Prostate gland (tissue), 2 donors: ENCODE results near the gene SDC3. TPM values are rescaled to one million over a fixed set of nuclear protein-coding genes. Genes with fewer than 3 reads are reported as not detected.
A peak's percentile ranks its signal among the peaks of the same experiment; 100 is the strongest.

ENCODE experiments used
- DNase-seq: peaks from one replicate; pipeline ENCODE4 v3.0.0-alpha.2; 2019; ENCODE audit warnings: low spot score
- H3K27ac ChIP-seq, 2 donors: fragments of 200-600 bp; sonication (generic); 2 replicates each; pipeline ENCODE4 v1.5.1; 2017 to 2019
- H3K27me3 ChIP-seq: fragments of 200-600 bp; sonication (generic); replicated peaks from 2 replicates; pipeline ENCODE4 v1.5.1; 2019; ENCODE audit not compliant: insufficient read depth
- H3K36me3 ChIP-seq, 2 donors: fragments of 200-600 bp; sonication (generic); 1 replicate in 1 of 2; 2 replicates in 1 of 2; pipeline versions ENCODE4 v1.5.1 to v1.8.1; 2017 to 2019
- H3K4me1 ChIP-seq: fragments of 200-600 bp; sonication (generic); replicated peaks from 2 replicates; pipeline ENCODE4 v1.5.1; 2019
- H3K4me3 ChIP-seq, 2 donors: fragments of 200-600 bp; sonication (generic); 2 replicates each; pipeline ENCODE4 v1.5.1; 2017 to 2019
- H3K9me3 ChIP-seq: fragments of 200-600 bp; sonication (generic); 2 replicates; pipeline ENCODE4 v1.5.1; 2017
- CTCF ChIP-seq, 4 experiments: fragments of 200-600 bp in 2 of 4; fragments of 450-650 bp in 2 of 4; sonication (generic) in 2 of 4; IDR thresholded peaks; 1 replicate in 3 of 4; 2 replicates in 1 of 4; pipeline ENCODE4 v1.5.1; 2016 to 2019; ENCODE audit warnings: antibody characterized with exemption in 4 of 4, mild to moderate bottlenecking in 2 of 4, moderate library complexity in 2 of 4
- POLR2A ChIP-seq: fragments of 450-650 bp; IDR thresholded peaks from one replicate; pipeline ENCODE4 v1.6.1; 2016; ENCODE audit warnings: antibody characterized with exemption, mild to moderate bottlenecking
- POLR2AphosphoS5 ChIP-seq: sonication (generic); formaldehyde crosslinking; IDR thresholded peaks from one replicate; pipeline ENCODE4 v1.6.1; 2017; ENCODE audit warnings: antibody characterized with exemption
- WGBS: methylation state at CpG from one replicate; pipeline ENCODE4 v1.1.5; 2018; 5-methylcytosine and 5-hydroxymethylcytosine counted together
- intact Hi-C: fragments of 100-400 bp; cut with DNase I; formaldehyde crosslinking; loops from one replicate; pipeline ENCODE4 v1.14.2; 2022
- total RNA-seq, 2 donors: library from RNA; depleted of rRNA; stranded (reverse); fragments of >200 nt; gene quantifications; one replicate each; pipeline ENCODE4 v1.1.0, GENCODE V29; 2016

Gene SDC3
- total RNA-seq, 2 donors from 2014 or later = 25.5 to 39.6 TPM

GRCh38 chr1:30877205-30877912 is 31.2 kb downstream of the SDC3 start:
- H3K27me3 ChIP-seq = no peaks in the 10 kb centered on the region
- intact Hi-C loops = no loop called here
- H3K4me1 ChIP-seq = peaks cover 3% of the 10 kb centered on the region
- WGBS = 31% methylated on average over 10 of the region's 10 CpGs
- no peak overlapping the region for H3K4me3 ChIP-seq
- H3K9me3 ChIP-seq = no peaks in the 10 kb centered on the region
- peak; percentile 30 for DNase-seq
- no peaks in the 10 kb centered on the region for H3K36me3 ChIP-seq
- TF ChIP-seq POLR2AphosphoS5 (peak; percentile 57), POLR2A (no peak)
- peak overlapping the region; percentile 49 to 67 for H3K27ac ChIP-seq

- TF ChIP-seq POLR2A = no peak
- TF ChIP-seq POLR2AphosphoS5 = no peak
- no peak for TF ChIP-seq CTCF (IDR thresholded peaks at IDR 0.05)
- Histone ChIP-seq H3K36me3 (no peaks in the 10 kb centered on the region), H3K4me3 (no peak overlapping the region), H3K27ac (peak overlapping the region; percentile 49 to 67), H3K9me3 (no peaks in the 10 kb centered on the region), H3K4me1 (peaks cover 3% of the 10 kb centered on the region), H3K27me3 (no peaks in the 10 kb centered on the region)
- intact Hi-C loops = no loop called here
- no peak for DNase-seq
- 88% methylated on average over 23 of the region's 25 CpGs for WGBS
Measured at GRCh38 chr1:30876451-30877204, 31.9 kb downstream of the SDC3 start.

- no peaks in the 10 kb centered on the region for H3K36me3 ChIP-seq
- 91% methylated on average over 11 of the region's 11 CpGs for WGBS
- no peak for DNase-seq
- TF ChIP-seq POLR2AphosphoS5 (no peak), POLR2A (no peak), CTCF (IDR thresholded peaks at IDR 0.05) (no peak)
- H3K27ac ChIP-seq = no peak overlapping the region
- no peak overlapping the region for H3K4me3 ChIP-seq
- intact Hi-C loops = no loop called here
- no peaks in the 10 kb centered on the region for H3K9me3 ChIP-seq
- H3K27me3 ChIP-seq = no peaks in the 10 kb centered on the region
- peaks cover 3% of the 10 kb centered on the region for H3K4me1 ChIP-seq
Measured at GRCh38 chr1:30875916-30876315, 32.6 kb downstream of the SDC3 start.

- H3K36me3 ChIP-seq = no peaks in the 10 kb centered on the region
- TF ChIP-seq CTCF (IDR thresholded peaks at IDR 0.05) (no peak), POLR2A (no peak), POLR2AphosphoS5 (no peak)
- peaks cover 3% of the 10 kb centered on the region for H3K4me1 ChIP-seq
- DNase-seq = no peak
- H3K4me3 ChIP-seq = no peak overlapping the region
- no peaks in the 10 kb centered on the region for H3K27me3 ChIP-seq
- intact Hi-C loops = no loop called here
- 96% methylated on average over 6 of the region's 6 CpGs for WGBS
- H3K9me3 ChIP-seq = no peaks in the 10 kb centered on the region
- H3K27ac ChIP-seq = no peak overlapping the region
Measured at GRCh38 chr1:30875197-30875596, 33.4 kb downstream of the SDC3 start.

GRCh38 chr1:30874176-30874575 is 34.4 kb downstream of the SDC3 start:
- intact Hi-C loops = no loop called here

More at GRCh38 chr1:30874176-30874575, 34.4 kb downstream of the SDC3 start:
- Histone ChIP-seq H3K36me3 (no peaks in the 10 kb centered on the region), H3K27ac (no peak overlapping the region), H3K27me3 (no peaks in the 10 kb centered on the region), H3K4me1 (peaks cover 3% of the 10 kb centered on the region), H3K9me3 (no peaks in the 10 kb centered on the region), H3K4me3 (no peak overlapping the region)
- no peak for DNase-seq
- TF ChIP-seq POLR2AphosphoS5 = no peak
- no peak for TF ChIP-seq CTCF (IDR thresholded peaks at IDR 0.05)
- no peak for TF ChIP-seq POLR2A
- WGBS = 98% methylated on average over 11 of the region's 11 CpGs
